ENCODE measurements around the gene SHROOM3. TPM values are rescaled to one million over a fixed set of nuclear protein-coding genes. Genes with fewer than 3 reads are reported as not detected.

SHROOM3 gene
- total and polyA plus RNA-seq, 12 donors = 1.1 to 16.2 (median 8.8) TPM

GRCh38 chr4:76652389-76652788 is 217.4 kb downstream of the SHROOM3 start:
- H3K4me3 ChIP-seq = no peak overlapping the region
- H3K27ac ChIP-seq = no peak overlapping the region
- H3K27me3 ChIP-seq = no peaks in the 10 kb centered on the region
- H3K36me3 ChIP-seq (replicated peaks in 1 of 2) = no peaks in the 10 kb centered on the region
- no peaks in the 10 kb centered on the region for H3K4me1 ChIP-seq (replicated peaks in 1 of 2)
- TF ChIP-seq CTCF (IDR thresholded peaks at IDR 0.05) (no peak), POLR2A (IDR thresholded peaks at IDR 0.05) (no peak)
- no peak for DNase-seq
- intact Hi-C loops (cut with DNase I) = no loop called here
- WGBS, 4 donors = 71 to 81% (median 73%) methylated on average over 1 of the region's 1 CpG
- H3K9me3 ChIP-seq (replicated peaks in 1 of 3) = no peaks in the 10 kb centered on the region

- no peaks in the 10 kb centered on the region for H3K4me1 ChIP-seq (replicated peaks in 1 of 2)
- no peaks in the 10 kb centered on the region for H3K27me3 ChIP-seq
- no peaks in the 10 kb centered on the region for H3K9me3 ChIP-seq (replicated peaks in 1 of 3)
- H3K27ac ChIP-seq = no peak overlapping the region
- intact Hi-C loops (cut with DNase I) = no loop called here
- no peak for DNase-seq
- TF ChIP-seq POLR2A (IDR thresholded peaks at IDR 0.05) (no peak), CTCF (IDR thresholded peaks at IDR 0.05) (no peak)
- WGBS, 4 donors = 84 to 92% (median 86%) methylated on average over 6 of the region's 6 CpGs
- no peaks in the 10 kb centered on the region for H3K36me3 ChIP-seq (replicated peaks in 1 of 2)
- H3K4me3 ChIP-seq = no peak overlapping the region
Observed at GRCh38 chr4:76654084-76654483, 219.1 kb downstream of the SHROOM3 start.

- intact Hi-C loops (cut with DNase I) = no loop called here
- H3K9me3 ChIP-seq (replicated peaks in 1 of 3) = no peaks in the 10 kb centered on the region
- no peak overlapping the region for H3K27ac ChIP-seq
- no peaks in the 10 kb centered on the region for H3K4me1 ChIP-seq (replicated peaks in 1 of 2)
- DNase-seq = no peak
- no peak overlapping the region for H3K4me3 ChIP-seq
- no peak for TF ChIP-seq POLR2A (IDR thresholded peaks at IDR 0.05)
- TF ChIP-seq CTCF (IDR thresholded peaks at IDR 0.05) = no peak
- H3K27me3 ChIP-seq = no peaks in the 10 kb centered on the region
- H3K36me3 ChIP-seq (replicated peaks in 1 of 2) = no peaks in the 10 kb centered on the region
Observed at GRCh38 chr4:76654791-76655190, 219.8 kb downstream of the SHROOM3 start.

- H3K27me3 ChIP-seq = no peaks in the 10 kb centered on the region
- intact Hi-C loops (cut with DNase I) = no loop called here
- H3K36me3 ChIP-seq (replicated peaks in 1 of 2) = no peaks in the 10 kb centered on the region
- 77 to 90% (median 83%) methylated on average over 6 of the region's 6 CpGs for WGBS, 4 donors
- no peak for DNase-seq
- no peaks in the 10 kb centered on the region for H3K4me1 ChIP-seq (replicated peaks in 1 of 2)
- H3K4me3 ChIP-seq = no peak overlapping the region
- no peaks in the 10 kb centered on the region for H3K9me3 ChIP-seq (replicated peaks in 1 of 3)
- H3K27ac ChIP-seq = no peak overlapping the region
- no peak for TF ChIP-seq POLR2A (IDR thresholded peaks at IDR 0.05)
- no peak for TF ChIP-seq CTCF (IDR thresholded peaks at IDR 0.05)
Observed at GRCh38 chr4:76655566-76656479, 220.8 kb downstream of the SHROOM3 start.

All from adrenal gland (tissue), 12 donors.